Adrenal gland (tissue), 12 donors: ENCODE data around the gene NOM1. TPM values are rescaled to one million over a fixed set of nuclear protein-coding genes. Genes with fewer than 3 reads are reported as not detected.
"Not testable (repeated sequence)": the region's sequence is repeated elsewhere in the genome, so short reads cannot be mapped to it uniquely, and the experiment has no call there.

ENCODE experiments used
- DNase-seq, 7 donors: peaks; one replicate each; pipeline ENCODE4 v3.0.0-alpha.2; 2019 to 2020
- H3K27ac ChIP-seq, 5 donors: fragments of 200-600 bp; sonication (generic) in 4 of 5; 1 replicate in 3 of 5; 2 replicates in 2 of 5; pipeline versions ENCODE4 v1.5.1 to v1.8.0; 2016 to 2020; ENCODE audit warnings: mild to moderate bottlenecking in 1 of 5
- H3K27me3 ChIP-seq: fragments of 200-600 bp; 2 replicates; pipeline ENCODE4 v1.8.0; 2021
- H3K36me3 ChIP-seq, 2 donors: fragments of 200-600 bp; replicated peaks in 1 of 2; 1 replicate in 1 of 2; 2 replicates in 1 of 2; pipeline versions ENCODE4 v1.5.1 to v1.8.0; 2018 to 2022
- H3K4me1 ChIP-seq, 2 donors: fragments of 200-600 bp; replicated peaks in 1 of 2; 1 replicate in 1 of 2; 2 replicates in 1 of 2; pipeline versions ENCODE4 v1.5.1 to v1.8.0; 2018 to 2021
- H3K4me3 ChIP-seq, 4 donors: fragments of 200-600 bp; sonication (generic) in 3 of 4; one replicate each; pipeline ENCODE4 v1.5.1; 2016 to 2018
- H3K9me3 ChIP-seq, 3 donors: fragments of 200-600 bp; sonication (generic) in 1 of 3; replicated peaks in 1 of 3; 1 replicate in 2 of 3; 2 replicates in 1 of 3; pipeline versions ENCODE4 v1.5.1 to v1.8.0; 2016 to 2021
- CTCF ChIP-seq, 6 experiments: fragments of 450-650 bp in 4 of 6; fragments of 200-600 bp in 2 of 6; sonication (generic) in 1 of 6; IDR thresholded peaks; 1 replicate in 5 of 6; 2 replicates in 1 of 6; pipeline versions ENCODE4 v1.5.1 to v1.8.0; 2016 to 2021; ENCODE audit warnings: antibody characterized with exemption in 6 of 6, mild to moderate bottlenecking in 2 of 6, moderate library complexity in 1 of 6
- POLR2A ChIP-seq, 2 donors: fragments of 450-650 bp; IDR thresholded peaks; one replicate each; pipeline ENCODE4 v1.6.1; 2017; ENCODE audit warnings: antibody characterized with exemption in 2 of 2, mild to moderate bottlenecking in 2 of 2, moderate library complexity in 1 of 2
- WGBS, 4 donors: extraction: QIAGEN DNeasy Blood & Tissue Kit in 2 of 4; methylation state at CpG; one replicate each; pipeline versions ENCODE4 v1.1.5 to v1.1.7; 2013 to 2017; 5-methylcytosine and 5-hydroxymethylcytosine counted together
- intact Hi-C, 2 donors: fragments of 100-400 bp; cut with DNase I; formaldehyde crosslinking; loops; one replicate each; pipeline versions ENCODE4 v1.14.1 to v1.15.0; 2022 to 2023
- polyA plus RNA-seq, 3 donors: library from polyadenylated mRNA; stranded (reverse); fragments of 200-250 nt in 2 of 3; fragments of 350-450 nt in 1 of 3; fragmentation: Illumina TruSeq in 1 of 3; extraction: RNeasy Lipid Tissue Mini Kit (QIAGEN cat#74804) in 1 of 3; gene quantifications; one replicate each; pipeline ENCODE4 v1.2.3, GENCODE V29; 2013 to 2014
- total RNA-seq, 9 donors: library from RNA; depleted of rRNA in 4 of 9; stranded (reverse); fragments of >200 nt in 4 of 9; fragments of 120-200 nt in 1 of 9; fragmentation: NEBNext Ultra II Directional in 1 of 9; extraction: Animal tissue kit (Norgen Biotek cat#: 25700) in 1 of 9; gene quantifications; one replicate each; pipeline versions ENCODE4 v1.1.0 to v1.2.4, GENCODE V29; 2013 to 2023
- donor health status: healthy with polysubstance abuse.
- donor health status: Bipolar disorder and iron deficiency.
- donor health status: DM: yes; HTN: yes; CAD: no.
- donor health status: DM: no; HTN: no; CAD: no.
- donor health status: DM: no; HTN: no; CAD: no.
- donor health status: DM: yes; HTN: yes; CAD: no.

Gene NOM1
- total and polyA plus RNA-seq, 12 donors = 5.6 to 19.8 (median 14.6) TPM

DNA sequence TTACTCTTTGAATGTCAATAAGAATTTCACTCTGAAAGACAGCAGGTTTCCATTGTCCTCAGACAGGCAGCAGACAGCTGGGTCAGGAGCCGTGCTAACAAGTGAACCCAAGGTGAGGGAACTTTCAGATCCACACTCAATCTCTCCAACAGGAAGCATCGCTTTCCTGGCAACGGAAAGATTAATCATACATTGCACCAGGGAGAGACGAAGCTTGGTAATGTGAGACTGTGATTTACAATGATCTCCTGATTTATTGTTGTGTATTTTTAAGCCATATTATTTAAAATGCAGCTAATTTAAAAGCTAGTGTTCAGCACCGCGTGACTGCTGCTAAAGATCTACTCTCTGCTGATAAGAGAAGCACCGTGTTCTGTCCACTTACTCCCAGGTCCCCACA is 17.5 kb upstream of the NOM1 start:
- 5 to 18% (median 17%) methylated on average over 7 of the region's 7 CpGs for WGBS, 4 donors
- no peak overlapping the region for H3K4me3 ChIP-seq
- no peaks in the 10 kb centered on the region for H3K9me3 ChIP-seq
- no peaks in the 10 kb centered on the region for H3K27me3 ChIP-seq
- DNase-seq = peak in 2 of 7 donors; percentile 30 to 55
- H3K27ac ChIP-seq = no peak overlapping the region
- H3K4me1 ChIP-seq = no peaks in the 10 kb centered on the region
- intact Hi-C loops = no loop called here
- TF ChIP-seq CTCF (IDR thresholded peaks at IDR 0.05) (no peak), POLR2A (IDR thresholded peaks at IDR 0.05) (no peak)
- no peaks in the 10 kb centered on the region for H3K36me3 ChIP-seq

DNA sequence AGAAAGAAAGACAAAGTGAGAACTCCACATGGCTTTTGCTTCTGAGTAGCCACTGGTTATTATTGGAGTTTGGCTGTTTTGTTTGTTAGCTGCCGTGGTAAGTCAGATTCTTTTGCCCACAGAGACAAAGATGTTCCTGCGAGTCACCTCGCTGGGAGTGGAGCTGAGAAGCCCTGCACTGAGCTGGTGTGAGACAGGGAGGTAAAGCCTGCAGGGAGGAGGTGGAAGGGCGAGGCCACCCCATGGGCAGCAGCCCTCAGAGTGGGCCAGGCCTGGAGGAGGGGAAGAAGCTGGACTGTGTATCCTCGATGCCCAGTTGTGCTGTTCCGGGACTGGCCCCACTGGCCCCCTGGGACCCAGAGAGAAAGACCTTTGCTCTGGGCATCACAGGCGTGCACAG is 14.3 kb upstream of the NOM1 start:
- 85 to 95% (median 86%) methylated on average over 7 of the region's 7 CpGs for WGBS, 4 donors
- Histone ChIP-seq H3K9me3 (no peaks in the 10 kb centered on the region), H3K4me3 (no peak overlapping the region), H3K27ac (no peak overlapping the region), H3K4me1 (no peaks in the 10 kb centered on the region), H3K27me3 (no peaks in the 10 kb centered on the region), H3K36me3 (no peaks in the 10 kb centered on the region)
- no peak for TF ChIP-seq CTCF (IDR thresholded peaks at IDR 0.05)
- no peak for TF ChIP-seq POLR2A (IDR thresholded peaks at IDR 0.05)
- peak in 1 of 7 donors; percentile 33 for DNase-seq
- intact Hi-C loops = no loop called here

DNA sequence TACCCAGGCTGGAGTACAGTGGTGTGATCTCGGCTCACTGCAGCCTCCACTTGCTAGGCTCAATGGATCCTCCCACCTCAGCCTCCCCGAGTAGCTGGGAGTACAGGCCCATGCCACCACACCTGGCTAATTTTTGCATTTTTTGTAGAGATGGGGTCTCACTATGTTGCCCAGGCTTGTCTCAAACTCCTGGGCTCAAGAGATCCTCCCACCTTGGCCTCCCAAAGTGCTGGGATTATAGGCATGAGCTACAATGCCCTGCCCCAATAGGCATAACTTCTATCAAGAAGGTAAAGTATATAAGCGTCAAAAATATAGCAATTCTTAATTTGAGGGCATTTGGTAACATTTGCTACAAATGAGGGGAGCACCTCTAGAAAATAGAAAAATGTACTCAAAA is 12.7 kb upstream of the NOM1 start:
- H3K27ac ChIP-seq, H3K27me3 ChIP-seq, H3K9me3 ChIP-seq, H3K4me3 ChIP-seq, intact Hi-C loops, DNase-seq, H3K4me1 ChIP-seq, H3K36me3 ChIP-seq: not testable (repeated sequence)
- 85 to 94% (median 90%) methylated on average over 3 of the region's 3 CpGs for WGBS, 4 donors

DNA sequence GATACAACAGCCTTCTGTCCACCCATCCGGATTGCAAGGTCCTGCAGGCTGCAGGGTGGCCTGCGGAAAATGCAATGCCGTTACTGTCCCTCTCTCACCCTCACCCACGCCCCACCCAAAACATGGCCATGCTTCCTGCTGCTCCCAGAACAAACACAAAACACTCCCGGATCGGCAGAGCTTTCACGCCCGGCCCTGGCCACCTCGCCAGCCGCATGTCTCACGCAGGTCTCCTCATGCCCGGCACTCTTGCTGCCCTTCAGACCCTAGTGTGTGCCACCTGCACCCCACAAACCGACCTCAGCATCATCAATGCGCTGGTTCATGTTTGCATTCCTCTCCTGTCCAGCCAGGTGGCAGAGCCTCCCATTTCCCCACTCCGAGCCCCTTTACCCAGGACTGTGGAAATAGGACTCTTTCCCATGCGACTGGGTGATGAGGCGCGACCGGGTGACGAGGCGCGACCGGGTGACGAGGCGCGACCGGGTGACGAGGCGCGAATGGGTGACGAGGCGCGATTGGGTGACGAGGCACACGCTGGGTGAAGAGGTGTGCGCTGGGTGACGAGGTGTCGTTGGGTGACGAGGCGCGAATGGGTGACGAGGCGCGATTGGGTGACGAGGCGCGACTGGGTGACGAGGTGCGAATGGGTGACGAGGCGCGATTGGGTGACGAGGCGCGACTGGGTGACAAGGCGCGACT is 8.9 kb upstream of the NOM1 start:
- H3K27me3 ChIP-seq = no peaks in the 10 kb centered on the region
- intact Hi-C loops = no loop called here
- 88 to 94% (median 92%) methylated on average over 55 to 57 of the region's 57 CpGs for WGBS, 4 donors

More for the DNA sequence above, 8.9 kb upstream of the NOM1 start:
- Histone ChIP-seq H3K4me3 (no peak overlapping the region), H3K36me3 (no peaks in the 10 kb centered on the region), H3K4me1 (no peaks in the 10 kb centered on the region), H3K27ac (no peak overlapping the region), H3K9me3 (no peaks in the 10 kb centered on the region)
- TF ChIP-seq POLR2A (IDR thresholded peaks at IDR 0.05) = no peak
- TF ChIP-seq CTCF (IDR thresholded peaks at IDR 0.05) = no peak
- DNase-seq = no peak
